Measurements from ENCODE around the gene OGFOD1.
A peak's percentile ranks its signal among the peaks of the same experiment; 100 is the strongest.

OGFOD1 gene

DNA sequence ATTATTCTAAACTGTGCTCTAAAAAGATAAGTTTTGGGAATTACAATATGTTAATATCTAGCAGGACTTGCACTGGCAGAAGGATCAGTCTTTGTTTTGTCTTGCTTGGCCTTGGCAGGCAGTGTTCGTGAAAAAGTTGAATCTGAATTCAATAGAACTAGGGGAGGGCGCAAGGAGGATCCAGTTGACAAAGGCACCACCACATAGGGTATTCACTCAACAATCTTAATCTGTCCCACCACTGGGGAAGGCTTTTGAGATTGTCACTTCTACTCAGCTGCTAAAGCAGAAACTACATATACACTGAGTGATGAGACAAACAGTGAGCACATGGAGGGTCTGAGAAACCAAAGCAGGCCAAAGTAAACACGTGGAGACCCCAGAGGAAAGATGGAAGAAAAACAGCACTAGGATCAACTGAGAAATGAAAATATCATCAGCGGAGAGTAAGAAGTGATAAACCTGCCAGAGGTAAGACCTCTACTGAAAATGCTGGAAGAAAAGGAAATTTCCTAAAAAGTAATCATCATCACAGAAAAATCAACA, 28.4 kb upstream of the OGFOD1 start:
- no peaks in the 10 kb centered on the region for H3K36me3 Mint-ChIP-seq
- peaks cover 49% of the 10 kb centered on the region for H3K4me1 Mint-ChIP-seq
- H3K4me3 Mint-ChIP-seq = peak overlapping the region; percentile 78
- H3K27me3 Mint-ChIP-seq = no peaks in the 10 kb centered on the region
- H3K9me3 Mint-ChIP-seq = no peaks in the 10 kb centered on the region
- H3K27ac Mint-ChIP-seq = no peak overlapping the region

- H3K27ac Mint-ChIP-seq = peak overlapping the region; percentile 82
- H3K9me3 Mint-ChIP-seq = no peaks in the 10 kb centered on the region
- H3K4me3 Mint-ChIP-seq = peak overlapping the region; percentile 88
- peaks cover 46% of the 10 kb centered on the region for H3K4me1 Mint-ChIP-seq
- no peaks in the 10 kb centered on the region for H3K27me3 Mint-ChIP-seq
- no peaks in the 10 kb centered on the region for H3K36me3 Mint-ChIP-seq
These were observed 27.6 kb upstream of the OGFOD1 start for GRCh38 chr16:56423584-56424403.

DNA sequence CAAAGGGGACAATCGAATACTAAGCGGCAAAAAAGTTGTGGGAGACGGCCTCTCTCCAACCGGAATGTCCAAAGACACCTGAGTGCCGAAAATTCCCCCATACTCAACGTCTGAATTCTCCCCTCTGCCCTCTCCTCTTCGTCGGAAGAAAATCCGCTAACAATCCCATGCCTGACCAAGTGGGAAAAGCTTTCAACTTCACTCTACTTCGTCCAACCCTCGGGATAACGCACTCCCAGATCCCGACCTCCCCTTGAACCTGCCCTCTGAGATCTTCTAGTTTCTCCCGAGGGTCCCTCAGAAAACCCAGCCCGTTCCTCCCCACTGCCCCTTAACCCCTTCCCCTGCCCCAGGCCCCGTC, 27.0 kb upstream of the OGFOD1 start:
- H3K9me3 Mint-ChIP-seq = no peaks in the 10 kb centered on the region
- H3K27me3 Mint-ChIP-seq = no peaks in the 10 kb centered on the region
- H3K4me3 Mint-ChIP-seq = peak overlapping the region; percentile 88
- H3K4me1 Mint-ChIP-seq = peaks cover 44% of the 10 kb centered on the region
- H3K36me3 Mint-ChIP-seq = no peaks in the 10 kb centered on the region
- peak overlapping the region; percentile 82 for H3K27ac Mint-ChIP-seq

DNA sequence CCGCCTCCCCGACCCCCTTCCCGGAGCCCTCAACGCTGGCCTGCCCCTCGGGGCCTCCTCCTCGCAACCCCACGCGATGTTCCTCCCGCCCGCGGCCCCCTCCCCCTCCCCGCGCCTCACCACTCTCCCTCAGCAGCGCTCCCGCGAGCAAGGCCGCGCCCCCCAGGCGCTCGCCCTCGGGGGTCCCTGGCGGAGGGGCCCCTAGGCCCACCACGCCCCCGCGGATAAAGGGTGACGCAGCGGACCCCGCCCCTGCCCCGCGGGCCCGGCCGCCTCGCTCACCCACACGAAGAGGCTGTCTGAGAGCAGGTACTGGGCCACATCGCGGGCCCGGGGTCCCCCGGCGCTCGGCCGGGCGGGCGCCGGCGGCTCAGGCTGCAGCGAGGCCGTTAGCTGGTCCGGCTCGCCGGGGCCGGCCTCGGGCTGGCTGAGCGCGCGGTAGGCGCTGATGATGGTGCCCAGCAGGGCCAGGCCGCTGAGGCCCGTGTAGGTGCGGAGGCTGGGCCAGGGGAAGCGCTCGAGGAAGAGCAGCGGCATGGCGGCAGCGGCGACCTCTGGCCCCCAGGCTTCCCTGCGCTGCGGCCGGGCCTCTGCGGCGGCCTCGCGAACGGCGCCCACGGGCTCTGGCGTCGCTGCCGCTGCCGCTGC, 26.4 kb upstream of the OGFOD1 start:
- no peak overlapping the region for H3K27ac Mint-ChIP-seq
- H3K9me3 Mint-ChIP-seq = no peaks in the 10 kb centered on the region
- no peaks in the 10 kb centered on the region for H3K36me3 Mint-ChIP-seq
- H3K27me3 Mint-ChIP-seq = no peaks in the 10 kb centered on the region
- peaks cover 44% of the 10 kb centered on the region for H3K4me1 Mint-ChIP-seq
- H3K4me3 Mint-ChIP-seq = peak overlapping the region; percentile 88

GRCh38 chr16:56425439-56425832, 25.9 kb upstream of the OGFOD1 start, which contains the start of gene AMFR:
Gene AMFR (minus strand): TSS chr16:56425545. CDS start chr16:56425327, 218 bp downstream.
- no peaks in the 10 kb centered on the region for H3K9me3 Mint-ChIP-seq
- H3K36me3 Mint-ChIP-seq = peaks cover under 1% of the 10 kb centered on the region
- peak within 1 kb of the TSS; percentile 82 for H3K27ac Mint-ChIP-seq
- H3K4me1 Mint-ChIP-seq = peaks cover 41% of the 10 kb centered on the region
- H3K27me3 Mint-ChIP-seq = no peaks in the 10 kb centered on the region
- H3K4me3 Mint-ChIP-seq = peak within 1 kb of the TSS; percentile 88

DNA sequence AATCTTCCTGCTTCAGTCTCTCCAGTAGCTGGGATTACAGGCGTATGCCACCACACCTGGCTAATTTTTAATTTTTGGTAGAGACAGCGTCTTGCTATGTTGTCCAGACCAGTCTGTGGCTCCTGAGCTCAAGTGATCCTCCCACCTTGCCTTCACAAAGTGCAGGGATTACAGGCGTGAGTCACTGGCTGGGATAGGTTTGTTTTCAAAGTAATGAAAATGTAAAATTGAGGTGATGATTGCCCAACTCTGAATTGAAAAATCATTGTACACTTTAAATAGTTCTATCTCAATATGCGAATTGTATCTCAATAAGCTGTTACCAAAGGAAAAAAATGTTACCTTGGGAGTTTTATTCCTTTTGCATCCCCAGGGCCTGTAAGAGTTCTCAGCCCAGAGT, 24.8 kb upstream of the OGFOD1 start:
- Mint-ChIP-seq H3K27ac (no peak overlapping the region), H3K4me1 (peaks cover 33% of the 10 kb centered on the region), H3K9me3 (no peaks in the 10 kb centered on the region), H3K4me3 (peak overlapping the region; percentile 84), H3K27me3 (no peaks in the 10 kb centered on the region), H3K36me3 (peaks cover 3% of the 10 kb centered on the region)

- Mint-ChIP-seq H3K4me3 (no peak overlapping the region), H3K4me1 (peaks cover 18% of the 10 kb centered on the region), H3K27ac (no peak overlapping the region), H3K36me3 (peaks cover 4% of the 10 kb centered on the region), H3K9me3 (no peaks in the 10 kb centered on the region), H3K27me3 (no peaks in the 10 kb centered on the region)
These were observed 23.3 kb upstream of the OGFOD1 start for GRCh38 chr16:56428091-56428490.

- Mint-ChIP-seq H3K27me3 (no peaks in the 10 kb centered on the region), H3K4me1 (peaks cover 11% of the 10 kb centered on the region), H3K4me3 (no peak overlapping the region), H3K9me3 (no peaks in the 10 kb centered on the region), H3K27ac (no peak overlapping the region), H3K36me3 (peaks cover 9% of the 10 kb centered on the region)
These were observed 15.1 kb upstream of the OGFOD1 start for GRCh38 chr16:56436258-56436657.

DNA sequence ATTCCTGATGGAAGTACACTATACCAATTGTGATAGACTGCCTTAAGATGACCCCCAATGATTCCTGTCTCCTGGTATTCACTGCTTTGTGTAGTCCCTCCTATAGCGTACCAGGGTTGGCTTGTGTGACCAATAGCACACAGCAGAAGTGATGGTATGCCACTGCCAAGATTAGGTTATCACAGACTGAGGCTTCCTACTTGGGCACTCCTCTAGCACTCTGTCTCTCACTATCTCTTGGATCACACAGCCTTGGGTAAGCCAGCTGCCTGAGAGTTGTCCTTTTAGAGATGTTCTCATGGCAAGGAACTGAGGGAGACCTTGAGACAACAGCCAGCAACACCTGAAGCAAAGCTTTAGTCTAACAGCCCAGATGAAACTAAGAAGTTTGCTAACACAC, 13.3 kb upstream of the OGFOD1 start:
- no peak overlapping the region for H3K4me3 Mint-ChIP-seq
- H3K36me3 Mint-ChIP-seq = peaks cover 13% of the 10 kb centered on the region
- H3K9me3 Mint-ChIP-seq = no peaks in the 10 kb centered on the region
- no peaks in the 10 kb centered on the region for H3K27me3 Mint-ChIP-seq
- peaks cover 11% of the 10 kb centered on the region for H3K4me1 Mint-ChIP-seq
- no peak overlapping the region for H3K27ac Mint-ChIP-seq

DNA sequence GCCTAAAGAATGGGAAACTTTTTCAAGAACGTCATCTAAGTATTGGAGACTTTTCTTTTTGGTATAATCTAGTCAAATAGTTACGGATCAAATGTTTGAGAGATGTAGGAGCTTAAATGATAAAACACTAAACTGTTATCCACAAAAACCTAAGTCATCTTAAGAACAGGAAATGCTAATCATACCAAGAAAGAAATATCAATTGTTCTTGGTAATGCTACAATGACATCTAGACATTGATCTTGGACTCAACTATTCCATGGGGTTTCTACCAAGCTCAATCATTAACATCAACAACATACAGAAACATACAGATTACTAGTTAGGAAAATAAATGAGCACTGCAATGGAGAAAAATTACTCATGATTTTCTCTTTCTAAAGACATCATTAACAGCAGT, 4.1 kb upstream of the OGFOD1 start:
- no peak overlapping the region for H3K27ac Mint-ChIP-seq
- peaks cover 34% of the 10 kb centered on the region for H3K4me1 Mint-ChIP-seq
- H3K27me3 Mint-ChIP-seq = no peaks in the 10 kb centered on the region
- H3K4me3 Mint-ChIP-seq = no peak overlapping the region
- no peaks in the 10 kb centered on the region for H3K9me3 Mint-ChIP-seq
- H3K36me3 Mint-ChIP-seq = peaks cover 6% of the 10 kb centered on the region

GRCh38 chr16:56448005-56448404, 3.3 kb upstream of the OGFOD1 start:
- H3K4me3 Mint-ChIP-seq = peak overlapping the region; percentile 28
- peaks cover 42% of the 10 kb centered on the region for H3K4me1 Mint-ChIP-seq
- no peaks in the 10 kb centered on the region for H3K27me3 Mint-ChIP-seq
- peak overlapping the region; percentile 82 for H3K27ac Mint-ChIP-seq
- H3K36me3 Mint-ChIP-seq = peaks cover 5% of the 10 kb centered on the region
- H3K9me3 Mint-ChIP-seq = no peaks in the 10 kb centered on the region

DNA sequence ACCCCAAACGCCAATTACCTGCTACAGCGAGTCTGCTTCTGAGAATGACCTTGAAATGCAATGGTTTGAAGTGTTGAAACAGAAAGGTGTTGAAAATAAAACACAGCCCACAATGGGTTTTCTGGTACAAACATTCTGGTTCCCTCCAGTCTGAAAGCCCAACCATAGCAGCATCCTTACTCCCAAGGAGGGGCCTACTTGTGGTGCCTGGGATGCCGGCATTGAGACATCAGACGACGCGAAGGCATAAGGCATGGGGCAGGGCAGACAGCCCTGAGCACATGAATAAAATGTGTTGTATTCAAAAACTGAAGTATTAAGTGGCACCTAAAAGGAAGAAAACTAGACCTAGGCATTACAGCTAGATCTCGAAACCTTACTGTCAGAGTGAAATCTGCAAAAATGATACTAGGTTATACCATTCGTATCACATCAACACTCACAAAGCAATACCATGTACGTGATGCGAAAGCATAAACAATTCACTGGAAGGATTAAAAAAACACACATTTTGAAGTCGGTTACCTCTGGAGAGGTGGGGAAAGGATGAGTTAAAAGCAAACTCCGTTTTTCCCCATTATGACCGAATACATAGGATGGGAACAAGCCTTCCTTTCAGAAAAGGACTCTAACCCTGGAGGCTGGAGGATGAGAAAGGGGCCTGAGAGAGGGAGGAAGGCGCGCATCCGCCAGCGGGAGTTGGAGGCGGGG, 924 bp upstream of the OGFOD1 start:
- H3K4me3 Mint-ChIP-seq = peak overlapping the region; percentile 96
- H3K9me3 Mint-ChIP-seq = no peaks in the 10 kb centered on the region
- peaks cover 13% of the 10 kb centered on the region for H3K36me3 Mint-ChIP-seq
- no peaks in the 10 kb centered on the region for H3K27me3 Mint-ChIP-seq
- H3K27ac Mint-ChIP-seq = peak overlapping the region; percentile 96
- peaks cover 54% of the 10 kb centered on the region for H3K4me1 Mint-ChIP-seq

DNA sequence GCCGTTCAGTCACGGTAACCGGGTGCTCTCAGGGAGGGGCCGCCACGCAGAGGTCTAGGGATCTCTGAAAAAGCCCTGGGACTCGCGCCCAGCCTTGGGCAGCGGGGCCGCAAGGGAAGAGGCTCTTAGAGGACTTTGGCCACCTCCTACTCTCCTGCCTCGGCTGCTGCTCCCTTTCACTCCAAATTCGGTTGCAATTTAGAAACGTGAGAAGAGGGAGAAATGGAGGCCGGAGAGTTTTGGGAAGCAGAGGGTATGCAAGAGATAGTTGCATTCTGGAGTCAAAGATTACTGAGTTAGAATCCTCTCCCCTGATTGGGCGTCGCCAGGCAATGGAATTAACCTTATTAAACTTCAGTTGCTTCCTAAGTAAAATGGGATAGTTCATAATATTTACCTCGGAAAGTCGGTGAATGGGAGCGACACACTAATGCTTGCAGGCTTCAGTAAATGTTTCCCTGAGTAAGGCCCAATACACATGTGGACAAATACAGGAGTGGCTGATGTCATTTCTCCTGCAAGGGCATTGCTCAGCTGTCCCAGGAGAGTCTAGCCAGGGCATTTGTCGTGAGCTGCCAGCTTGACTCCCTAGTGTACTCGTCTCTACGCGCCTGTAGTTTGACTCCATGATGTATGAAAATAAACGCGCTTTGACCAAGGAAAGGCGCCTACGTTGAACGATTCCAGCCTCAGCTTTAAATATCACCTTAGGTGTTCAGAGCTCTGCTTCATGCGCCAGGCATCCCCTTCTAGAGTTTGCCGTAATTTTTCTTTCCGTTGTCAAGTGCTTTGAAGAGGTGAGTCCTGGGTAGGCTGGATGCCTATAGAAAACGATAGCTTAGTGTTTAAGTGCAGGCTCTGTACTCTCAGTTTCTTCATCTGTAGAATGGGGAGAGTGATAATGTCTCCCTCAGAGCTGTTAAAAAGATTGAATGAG, 667 bp downstream of the OGFOD1 start:
- Mint-ChIP-seq H3K4me3 (peak overlapping the region; percentile 96), H3K27ac (peak overlapping the region; percentile 96), H3K27me3 (no peaks in the 10 kb centered on the region), H3K36me3 (peaks cover 24% of the 10 kb centered on the region), H3K9me3 (no peaks in the 10 kb centered on the region), H3K4me1 (peaks cover 63% of the 10 kb centered on the region)

GRCh38 chr16:56457927-56458470, 6.6 kb downstream of the OGFOD1 start:
- H3K9me3 Mint-ChIP-seq = no peaks in the 10 kb centered on the region
- H3K4me1 Mint-ChIP-seq = peaks cover 35% of the 10 kb centered on the region
- H3K27ac Mint-ChIP-seq = no peak overlapping the region
- H3K36me3 Mint-ChIP-seq = peaks cover 30% of the 10 kb centered on the region
- no peaks in the 10 kb centered on the region for H3K27me3 Mint-ChIP-seq
- H3K4me3 Mint-ChIP-seq = no peak overlapping the region
